ENCODE results near the gene IFIT2.
A peak's percentile ranks its signal among the peaks of the same experiment; 100 is the strongest.

The IFIT2 gene

DNA sequence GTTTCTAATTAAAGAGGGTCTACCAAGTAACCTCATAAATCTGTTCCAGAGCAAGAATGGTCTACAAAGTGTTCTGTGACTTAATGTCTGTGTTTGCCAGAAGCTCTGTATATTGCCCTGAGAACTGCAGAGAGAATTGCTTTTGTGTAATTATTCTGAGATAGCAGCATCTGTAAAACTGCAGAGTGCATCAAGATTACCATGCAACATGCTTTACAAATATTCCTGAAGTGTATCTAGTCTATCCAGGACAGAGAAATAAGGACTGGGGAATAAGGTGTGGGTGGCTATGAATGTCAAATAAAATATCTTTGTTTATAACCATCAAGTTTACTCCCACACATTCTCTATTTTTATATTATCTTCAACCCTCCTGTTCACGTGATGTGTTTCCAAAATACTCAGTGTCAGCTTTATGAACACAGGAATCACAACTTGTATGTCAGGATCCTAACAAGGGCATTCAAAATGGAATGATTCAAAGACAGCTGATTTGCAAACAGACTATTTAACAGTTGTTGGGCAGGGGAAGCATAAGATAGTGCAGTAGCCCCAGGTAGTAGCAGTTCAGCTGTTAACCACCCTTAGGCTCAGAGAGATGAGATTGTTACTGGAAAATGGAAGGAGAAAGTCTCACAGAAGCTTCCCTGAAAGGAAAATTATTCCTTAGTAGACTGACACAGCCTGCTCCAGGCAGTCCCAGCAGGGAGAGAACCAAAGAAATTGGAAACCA lies 35.0 kb upstream of the IFIT2 start:
- Histone ChIP-seq H3K36me3 (ENCODE audit: control insufficient read depth in 1 of 2, insufficient read depth in 2 of 2, low read length in 2 of 2) (no peaks in the 10 kb centered on the region), H3K9me3 (ENCODE audit: control insufficient read depth in 1 of 2, low read length in 2 of 2) (no peaks in the 10 kb centered on the region), H3K4me1 (ENCODE audit: control insufficient read depth in 1 of 2, insufficient read depth in 2 of 2, low read length in 2 of 2) (peaks cover 0 to 5% of the 10 kb centered on the region in 2 donors), H3K27me3 (ENCODE audit: low read depth, low read length) (no peaks in the 10 kb centered on the region), H3K4me3 (ENCODE audit: low read depth in 1 of 2, low read length in 2 of 2) (no peak overlapping the region), H3K27ac (ENCODE audit: low read length) (no peak overlapping the region)

DNA sequence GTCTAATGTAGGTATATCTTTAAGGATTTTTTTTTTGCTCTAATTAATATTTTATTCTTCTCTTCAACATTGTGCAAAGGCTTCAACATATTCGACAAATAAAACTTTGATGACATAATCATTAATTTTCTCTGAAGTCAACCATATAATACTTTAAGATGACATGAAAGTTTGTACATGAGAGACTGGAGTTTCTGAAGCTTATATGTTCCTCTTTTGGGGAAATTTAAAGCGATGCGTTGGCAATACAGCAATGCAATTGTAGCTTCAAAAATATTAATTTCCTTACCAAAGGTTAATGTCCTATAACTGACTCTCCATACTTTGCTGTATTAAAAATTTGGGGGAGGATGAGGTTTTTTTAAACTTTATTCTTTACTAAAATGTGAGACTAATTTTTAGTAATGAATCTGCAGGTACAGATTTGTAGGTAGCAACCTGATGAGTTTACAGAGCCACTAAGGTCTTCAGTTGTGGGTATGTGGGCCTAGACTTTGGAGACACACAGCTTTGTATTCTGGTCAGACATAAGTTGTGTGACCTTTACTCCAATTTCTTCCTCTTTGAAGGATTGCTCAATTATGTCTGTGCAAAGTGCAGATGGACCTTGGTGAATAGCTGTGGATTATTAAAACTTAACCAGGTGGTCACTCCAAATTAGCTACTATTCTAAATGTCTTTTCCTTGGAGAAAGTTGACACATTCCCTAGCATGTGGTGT lies 32.3 kb upstream of the IFIT2 start:
- H3K27ac ChIP-seq (ENCODE audit: low read length), result no peak overlapping the region
- H3K4me3 ChIP-seq (ENCODE audit: low read depth in 1 of 2, low read length in 2 of 2), result no peak overlapping the region
- no peaks in the 10 kb centered on the region for H3K9me3 ChIP-seq (ENCODE audit: control insufficient read depth in 1 of 2, low read length in 2 of 2)
- no peaks in the 10 kb centered on the region for H3K36me3 ChIP-seq (ENCODE audit: control insufficient read depth in 1 of 2, insufficient read depth in 2 of 2, low read length in 2 of 2)
- peaks cover 0 to 5% of the 10 kb centered on the region in 2 donors for H3K4me1 ChIP-seq (ENCODE audit: control insufficient read depth in 1 of 2, insufficient read depth in 2 of 2, low read length in 2 of 2)
- H3K27me3 ChIP-seq (ENCODE audit: low read depth, low read length), result no peaks in the 10 kb centered on the region

DNA sequence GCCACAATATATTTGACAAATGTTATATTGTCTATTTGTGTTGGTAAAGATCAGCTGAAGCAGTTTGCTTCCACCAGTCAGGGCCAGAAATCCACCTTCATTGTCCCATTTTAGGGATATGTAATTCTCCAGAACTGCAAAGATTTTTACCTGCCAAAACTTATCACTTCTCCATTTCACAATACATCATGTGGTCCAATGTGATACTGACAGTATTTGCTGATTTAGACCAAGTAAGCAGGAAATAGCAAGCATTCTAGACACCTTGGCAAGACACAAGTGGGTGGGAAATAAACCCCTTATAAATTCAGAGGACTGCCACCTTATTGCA lies 31.7 kb upstream of the IFIT2 start:
- Histone ChIP-seq H3K4me1 (ENCODE audit: control insufficient read depth in 1 of 2, insufficient read depth in 2 of 2, low read length in 2 of 2) (peaks cover 0 to 5% of the 10 kb centered on the region in 2 donors), H3K9me3 (ENCODE audit: control insufficient read depth in 1 of 2, low read length in 2 of 2) (no peaks in the 10 kb centered on the region), H3K36me3 (ENCODE audit: control insufficient read depth in 1 of 2, insufficient read depth in 2 of 2, low read length in 2 of 2) (no peaks in the 10 kb centered on the region), H3K27ac (ENCODE audit: low read length) (no peak overlapping the region), H3K27me3 (ENCODE audit: low read depth, low read length) (no peaks in the 10 kb centered on the region), H3K4me3 (ENCODE audit: low read depth in 1 of 2, low read length in 2 of 2) (no peak overlapping the region)

DNA sequence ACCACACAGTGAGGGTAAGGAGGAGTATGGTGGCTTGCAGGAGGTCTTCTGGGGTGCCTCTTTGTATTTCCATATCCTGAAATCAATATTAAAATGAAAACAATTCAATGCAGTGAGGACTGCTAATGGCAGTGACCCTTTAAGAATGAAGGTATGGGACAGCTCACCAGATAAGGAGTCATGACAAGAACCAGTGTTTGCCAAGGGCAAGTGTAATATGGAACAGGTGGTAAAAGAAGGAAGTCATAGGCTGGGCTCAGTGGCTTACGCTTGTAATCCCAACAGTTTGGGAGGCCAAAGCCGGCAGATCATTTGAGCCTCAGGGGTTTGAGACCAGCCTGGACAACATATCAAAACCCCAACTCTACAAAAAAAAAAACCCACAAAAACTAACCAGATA lies 30.3 kb upstream of the IFIT2 start:
- Histone ChIP-seq H3K27ac (ENCODE audit: low read length) (no peak overlapping the region), H3K27me3 (ENCODE audit: low read depth, low read length) (no peaks in the 10 kb centered on the region), H3K4me1 (ENCODE audit: control insufficient read depth in 1 of 2, insufficient read depth in 2 of 2, low read length in 2 of 2) (peaks cover 0 to 3% of the 10 kb centered on the region in 2 donors), H3K4me3 (ENCODE audit: low read depth in 1 of 2, low read length in 2 of 2) (no peak overlapping the region), H3K36me3 (ENCODE audit: control insufficient read depth in 1 of 2, insufficient read depth in 2 of 2, low read length in 2 of 2) (no peaks in the 10 kb centered on the region), H3K9me3 (ENCODE audit: control insufficient read depth in 1 of 2, low read length in 2 of 2) (no peaks in the 10 kb centered on the region)

DNA sequence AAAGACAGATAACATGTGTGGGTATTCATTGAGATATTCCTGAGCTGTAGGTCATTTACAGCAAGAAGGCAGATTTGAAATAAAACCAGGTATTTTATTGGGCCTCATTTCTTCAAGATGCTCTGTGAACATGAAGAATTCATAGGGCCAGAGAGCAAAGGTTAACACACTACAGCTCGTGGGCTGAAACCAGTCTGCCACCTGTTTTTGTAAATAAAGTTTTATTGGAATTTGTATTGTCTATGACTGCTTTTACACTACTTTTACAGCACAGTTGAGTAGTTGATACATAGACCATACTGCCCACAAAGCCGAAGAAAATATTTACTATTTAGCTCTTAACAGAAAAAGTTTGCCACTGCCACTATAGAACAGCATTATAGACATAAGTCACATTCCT lies 28.2 kb upstream of the IFIT2 start:
- Histone ChIP-seq H3K27me3 (ENCODE audit: low read depth, low read length) (no peaks in the 10 kb centered on the region), H3K4me3 (ENCODE audit: low read depth in 1 of 2, low read length in 2 of 2) (no peak overlapping the region), H3K9me3 (ENCODE audit: control insufficient read depth in 1 of 2, low read length in 2 of 2) (no peaks in the 10 kb centered on the region), H3K36me3 (ENCODE audit: control insufficient read depth in 1 of 2, insufficient read depth in 2 of 2, low read length in 2 of 2) (no peaks in the 10 kb centered on the region), H3K4me1 (ENCODE audit: control insufficient read depth in 1 of 2, insufficient read depth in 2 of 2, low read length in 2 of 2) (no peaks in the 10 kb centered on the region), H3K27ac (ENCODE audit: low read length) (no peak overlapping the region)

DNA sequence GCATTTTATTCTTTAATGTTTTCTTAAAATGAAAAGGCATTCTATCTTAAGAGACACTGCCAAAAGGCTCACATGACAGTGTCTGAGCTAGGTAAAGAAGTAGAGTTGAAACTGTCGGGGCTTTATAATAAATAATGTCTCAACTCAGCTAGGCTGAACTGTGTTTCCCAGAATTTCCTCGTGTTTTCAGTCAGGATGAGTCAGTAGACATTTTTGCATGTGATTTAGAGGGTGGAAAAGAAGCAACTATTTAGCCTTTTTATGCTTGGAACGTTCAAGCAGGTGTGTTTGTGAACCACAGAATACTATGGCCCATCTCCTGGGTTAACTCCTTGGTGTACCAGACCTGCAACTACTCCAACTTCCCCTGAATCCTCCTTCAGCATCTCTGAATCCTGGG lies 26.9 kb upstream of the IFIT2 start:
- Histone ChIP-seq H3K27me3 (ENCODE audit: low read depth, low read length) (no peaks in the 10 kb centered on the region), H3K4me1 (ENCODE audit: control insufficient read depth in 1 of 2, insufficient read depth in 2 of 2, low read length in 2 of 2) (peaks cover 0 to 5% of the 10 kb centered on the region in 2 donors), H3K9me3 (ENCODE audit: control insufficient read depth in 1 of 2, low read length in 2 of 2) (no peaks in the 10 kb centered on the region), H3K36me3 (ENCODE audit: control insufficient read depth in 1 of 2, insufficient read depth in 2 of 2, low read length in 2 of 2) (no peaks in the 10 kb centered on the region), H3K27ac (ENCODE audit: low read length) (peak overlapping the region; percentile 35), H3K4me3 (ENCODE audit: low read depth in 1 of 2, low read length in 2 of 2) (no peak overlapping the region)

DNA sequence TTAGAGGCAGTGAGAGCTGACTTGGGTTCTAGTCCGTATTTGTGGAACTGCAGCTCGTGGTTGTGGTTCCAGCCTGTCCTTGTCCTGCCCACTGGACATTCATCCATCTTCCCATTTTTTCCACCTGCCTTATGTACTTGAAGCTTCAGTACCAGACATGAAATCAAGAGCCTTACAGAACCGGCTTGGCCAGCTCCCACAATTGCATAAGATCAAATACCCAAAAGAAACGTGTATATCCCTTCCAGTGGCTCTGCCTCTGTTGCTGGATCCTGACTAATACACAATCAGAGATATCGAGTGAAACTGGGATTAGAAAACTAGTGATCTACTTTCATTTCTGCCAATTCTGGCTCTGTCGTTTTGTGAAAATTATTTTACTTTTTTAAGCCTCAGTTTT lies 26.5 kb upstream of the IFIT2 start:
- H3K4me3 ChIP-seq (ENCODE audit: low read depth in 1 of 2, low read length in 2 of 2), result no peak overlapping the region
- H3K27ac ChIP-seq (ENCODE audit: low read length), result peak overlapping the region; percentile 35
- H3K36me3 ChIP-seq (ENCODE audit: control insufficient read depth in 1 of 2, insufficient read depth in 2 of 2, low read length in 2 of 2), result no peaks in the 10 kb centered on the region
- H3K9me3 ChIP-seq (ENCODE audit: control insufficient read depth in 1 of 2, low read length in 2 of 2), result no peaks in the 10 kb centered on the region
- H3K27me3 ChIP-seq (ENCODE audit: low read depth, low read length), result no peaks in the 10 kb centered on the region
- H3K4me1 ChIP-seq (ENCODE audit: control insufficient read depth in 1 of 2, insufficient read depth in 2 of 2, low read length in 2 of 2), result peaks cover 0 to 5% of the 10 kb centered on the region in 2 donors

DNA sequence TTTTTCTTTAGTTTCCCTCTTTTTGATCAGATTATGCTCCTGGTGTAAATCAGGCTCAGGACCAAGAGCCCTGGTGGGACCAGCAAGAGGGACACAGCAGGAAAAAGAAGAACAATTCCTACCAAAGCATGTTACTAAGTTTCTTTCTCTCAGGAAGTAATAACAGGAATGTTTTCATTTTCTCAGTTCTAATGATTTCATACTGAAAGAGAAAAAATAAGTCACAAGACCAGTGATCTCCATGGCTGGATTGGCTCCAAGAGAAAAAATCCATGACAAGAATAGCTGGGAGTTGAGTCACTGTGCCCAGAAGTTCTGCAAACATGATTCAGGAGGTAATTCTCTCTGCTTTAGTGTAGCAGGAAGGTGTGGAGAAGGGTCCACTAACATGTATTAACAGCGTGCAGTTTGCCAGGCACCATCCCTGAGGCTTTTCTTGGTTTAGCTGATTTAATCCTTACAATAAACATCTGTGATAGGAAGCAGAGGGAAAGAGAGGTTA lies 23.8 kb upstream of the IFIT2 start:
- Histone ChIP-seq H3K27ac (ENCODE audit: low read length) (peak overlapping the region; percentile 95), H3K27me3 (ENCODE audit: low read depth, low read length) (no peaks in the 10 kb centered on the region), H3K4me1 (ENCODE audit: control insufficient read depth in 1 of 2, insufficient read depth in 2 of 2, low read length in 2 of 2) (peaks cover 5% of the 10 kb centered on the region in 2 donors), H3K9me3 (ENCODE audit: control insufficient read depth in 1 of 2, low read length in 2 of 2) (no peaks in the 10 kb centered on the region), H3K36me3 (ENCODE audit: control insufficient read depth in 1 of 2, insufficient read depth in 2 of 2, low read length in 2 of 2) (no peaks in the 10 kb centered on the region), H3K4me3 (ENCODE audit: low read depth in 1 of 2, low read length in 2 of 2) (no peak overlapping the region)

DNA sequence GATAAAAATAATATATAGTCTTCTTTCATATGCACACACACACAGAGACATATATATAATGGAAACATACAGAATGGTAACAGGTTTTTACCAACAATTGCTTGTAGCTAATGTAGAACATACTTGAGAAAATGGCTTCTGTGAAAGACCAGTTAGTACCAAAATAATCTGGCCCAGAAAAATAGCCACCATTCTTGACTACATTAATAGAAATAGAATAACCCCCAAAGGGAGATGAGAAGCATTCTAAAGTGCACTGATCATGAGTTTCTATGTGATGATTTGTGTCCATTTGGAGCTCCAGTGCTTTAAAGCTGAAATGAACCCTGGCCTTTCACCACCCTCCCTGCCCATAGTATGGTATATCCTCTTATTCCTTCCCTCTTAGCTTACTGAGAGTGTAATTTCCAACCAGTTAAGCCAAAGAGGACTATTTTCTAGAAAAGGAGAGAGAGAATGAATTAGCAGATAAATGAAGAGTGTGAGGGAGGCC lies 22.9 kb upstream of the IFIT2 start:
- no peaks in the 10 kb centered on the region for H3K9me3 ChIP-seq (ENCODE audit: control insufficient read depth in 1 of 2, low read length in 2 of 2)
- H3K27me3 ChIP-seq (ENCODE audit: low read depth, low read length), result no peaks in the 10 kb centered on the region
- H3K27ac ChIP-seq (ENCODE audit: low read length), result peak overlapping the region; percentile 67
- no peak overlapping the region for H3K4me3 ChIP-seq (ENCODE audit: low read depth in 1 of 2, low read length in 2 of 2)
- H3K36me3 ChIP-seq (ENCODE audit: control insufficient read depth in 1 of 2, insufficient read depth in 2 of 2, low read length in 2 of 2), result no peaks in the 10 kb centered on the region
- peaks cover 5 to 6% of the 10 kb centered on the region in 2 donors for H3K4me1 ChIP-seq (ENCODE audit: control insufficient read depth in 1 of 2, insufficient read depth in 2 of 2, low read length in 2 of 2)

DNA sequence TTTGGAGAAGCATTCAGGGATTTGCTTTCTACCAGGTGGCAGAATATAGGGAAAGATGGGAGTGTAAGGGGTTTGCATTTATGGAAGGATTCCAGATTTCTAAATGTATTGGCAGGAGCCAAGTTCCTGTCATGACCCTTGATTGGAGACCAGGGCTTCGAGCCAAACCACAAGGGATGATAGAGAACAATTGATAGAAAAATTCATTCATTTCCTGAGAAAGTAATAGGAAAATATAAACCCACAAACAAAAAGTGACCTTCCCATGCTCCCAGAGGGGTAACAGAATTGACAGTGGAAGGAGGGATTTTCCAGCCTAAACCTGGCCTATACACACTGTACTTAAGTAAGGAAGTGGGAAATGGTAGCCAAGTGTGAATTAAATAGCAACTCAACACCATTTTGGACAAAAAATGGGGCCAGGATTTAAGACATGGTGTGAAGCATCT lies 22.4 kb upstream of the IFIT2 start:
- H3K36me3 ChIP-seq (ENCODE audit: control insufficient read depth in 1 of 2, insufficient read depth in 2 of 2, low read length in 2 of 2), result no peaks in the 10 kb centered on the region
- no peaks in the 10 kb centered on the region for H3K9me3 ChIP-seq (ENCODE audit: control insufficient read depth in 1 of 2, low read length in 2 of 2)
- peaks cover 5 to 6% of the 10 kb centered on the region in 2 donors for H3K4me1 ChIP-seq (ENCODE audit: control insufficient read depth in 1 of 2, insufficient read depth in 2 of 2, low read length in 2 of 2)
- peak overlapping the region; percentile 67 for H3K27ac ChIP-seq (ENCODE audit: low read length)
- H3K4me3 ChIP-seq (ENCODE audit: low read depth in 1 of 2, low read length in 2 of 2), result no peak overlapping the region
- H3K27me3 ChIP-seq (ENCODE audit: low read depth, low read length), result no peaks in the 10 kb centered on the region

DNA sequence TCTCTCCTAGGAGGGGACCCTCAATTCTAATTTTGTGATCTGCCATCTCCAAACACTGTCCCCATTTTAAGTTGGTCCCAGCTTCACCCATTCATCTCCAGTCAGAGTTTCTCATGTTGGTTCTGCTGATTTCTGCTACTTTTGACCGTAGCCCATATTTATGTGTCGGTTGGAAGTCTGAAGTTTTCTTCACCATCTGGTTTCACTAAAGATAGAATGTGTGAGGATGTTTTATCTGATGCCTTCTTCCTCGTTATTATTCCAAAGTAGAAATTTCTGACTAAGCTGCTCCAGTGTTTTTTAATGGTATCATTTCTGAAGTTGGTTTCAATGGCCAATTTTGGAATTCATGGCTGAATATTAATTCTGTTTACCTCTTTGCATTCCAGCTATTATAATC lies 21.3 kb upstream of the IFIT2 start:
- no peak overlapping the region for H3K4me3 ChIP-seq (ENCODE audit: low read depth in 1 of 2, low read length in 2 of 2)
- no peak overlapping the region for H3K27ac ChIP-seq (ENCODE audit: low read length)
- no peaks in the 10 kb centered on the region for H3K9me3 ChIP-seq (ENCODE audit: control insufficient read depth in 1 of 2, low read length in 2 of 2)
- peaks cover 5 to 10% of the 10 kb centered on the region in 2 donors for H3K4me1 ChIP-seq (ENCODE audit: control insufficient read depth in 1 of 2, insufficient read depth in 2 of 2, low read length in 2 of 2)
- H3K27me3 ChIP-seq (ENCODE audit: low read depth, low read length), result no peaks in the 10 kb centered on the region
- H3K36me3 ChIP-seq (ENCODE audit: control insufficient read depth in 1 of 2, insufficient read depth in 2 of 2, low read length in 2 of 2), result no peaks in the 10 kb centered on the region
